Measurements from ENCODE around the gene SIK3.
A peak's percentile ranks its signal among the peaks of the same experiment; 100 is the strongest.

The SIK3 gene

DNA sequence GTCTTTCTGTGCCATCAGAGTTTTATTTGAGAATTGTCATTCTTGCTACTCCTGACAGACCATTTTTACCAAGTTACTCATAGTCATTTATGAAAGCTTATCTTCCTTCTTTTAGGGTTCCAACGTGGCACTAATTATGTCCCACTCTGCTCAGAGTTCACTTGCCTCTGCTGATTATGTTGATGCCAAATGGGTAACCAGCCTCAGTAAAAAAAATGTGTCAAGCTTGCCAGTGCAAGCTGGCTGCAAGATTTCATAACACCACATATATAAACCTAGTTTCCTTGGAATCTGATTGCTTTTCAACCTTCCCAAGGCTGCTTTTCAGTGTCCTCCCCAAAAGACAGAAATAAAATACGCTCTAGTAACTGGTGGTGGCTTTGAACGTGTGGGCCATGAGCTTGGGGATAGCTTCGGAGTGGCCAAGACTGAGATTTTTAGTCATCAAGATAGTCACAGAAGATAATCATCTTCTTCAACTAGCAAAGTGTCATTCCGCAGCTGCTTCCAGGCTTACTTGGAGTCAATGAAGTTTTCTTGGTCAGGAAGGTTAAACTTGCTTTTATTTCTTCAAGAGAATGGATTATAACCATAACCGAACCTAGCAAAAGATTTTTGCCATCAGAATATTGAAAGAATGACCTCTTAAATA lies 231.3 kb downstream of the SIK3 start:
- DNase-seq (ENCODE audit: low spot score), result no peak

DNA sequence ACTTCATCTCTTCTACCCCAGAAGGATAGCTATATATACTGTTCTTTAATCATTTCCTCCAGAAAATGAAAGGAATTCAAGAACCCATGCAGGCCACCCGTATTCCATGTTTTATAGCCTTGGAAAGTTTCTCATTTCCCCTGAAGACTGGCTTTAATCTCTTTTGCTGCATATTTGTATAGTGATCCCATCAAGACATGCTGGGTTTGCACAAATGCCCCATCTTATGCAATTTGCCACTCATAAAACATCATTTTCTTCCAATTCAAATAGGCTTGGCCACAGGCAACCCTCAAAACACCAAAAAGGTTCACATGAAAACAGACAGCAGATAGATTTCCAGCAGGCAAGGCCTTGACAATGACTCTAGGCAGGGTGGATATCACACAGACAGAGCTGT lies 232.5 kb downstream of the SIK3 start:
- DNase-seq (ENCODE audit: low spot score), result no peak

DNA sequence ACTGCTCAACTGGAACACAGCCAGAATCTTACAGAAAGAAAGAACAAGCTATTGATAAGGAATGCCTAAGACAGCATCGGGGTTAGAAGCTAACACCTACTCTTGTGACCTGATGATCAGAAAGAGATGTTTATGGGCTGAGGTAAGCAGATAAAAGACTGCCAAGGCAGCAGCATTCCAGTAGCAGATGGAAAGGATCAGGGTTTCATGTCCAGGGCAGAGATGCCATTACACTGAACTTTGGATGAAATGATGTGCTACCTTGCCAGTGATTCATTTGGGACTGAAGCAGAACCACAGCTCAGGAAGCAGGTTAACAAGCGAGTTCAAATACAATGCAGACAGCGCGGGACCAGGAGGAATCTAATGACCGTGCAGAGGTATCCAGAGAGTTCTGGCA lies 233.7 kb downstream of the SIK3 start:
- no peak for DNase-seq (ENCODE audit: low spot score)

DNA sequence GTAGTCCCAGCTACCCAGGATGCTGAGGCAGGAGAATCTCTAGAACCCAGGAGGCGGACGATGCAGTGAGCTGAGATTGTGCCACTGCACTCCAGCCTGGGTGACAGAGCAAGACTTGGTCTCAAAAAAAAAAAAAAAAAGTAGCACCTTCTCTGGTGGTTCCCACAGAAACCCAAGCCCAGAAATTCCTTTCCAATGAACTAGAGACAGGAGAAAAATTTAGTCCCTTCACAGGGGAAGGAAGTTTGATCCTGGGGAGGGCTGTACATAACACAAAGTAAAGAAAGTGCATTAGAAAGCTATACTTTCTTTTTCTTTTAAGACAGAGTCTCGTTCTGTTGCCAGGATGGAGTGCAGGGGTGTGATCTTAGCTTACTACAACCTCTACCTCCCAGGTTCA lies 235.3 kb downstream of the SIK3 start:
- DNase-seq (ENCODE audit: low spot score), result no peak

DNA sequence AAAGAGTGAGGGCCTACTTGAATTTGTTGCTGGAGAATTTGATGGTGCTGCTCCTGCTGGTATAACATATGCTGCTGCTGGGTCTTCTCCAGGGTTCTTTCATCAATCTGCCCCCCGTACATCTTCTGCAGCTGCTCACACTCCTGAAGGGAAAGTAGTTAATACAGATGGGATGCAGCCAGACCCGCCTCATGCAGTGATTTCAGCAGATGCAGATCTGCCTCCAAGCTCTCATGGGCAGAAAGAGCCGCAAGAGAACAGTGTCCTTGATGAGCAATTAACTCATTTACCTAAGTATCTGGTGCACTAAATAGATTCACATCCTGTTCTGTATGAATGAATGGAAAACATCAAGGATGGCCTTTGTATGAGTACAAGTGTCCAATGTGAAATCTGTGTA lies 236.0 kb downstream of the SIK3 start:
- no peak for DNase-seq (ENCODE audit: low spot score)

DNA sequence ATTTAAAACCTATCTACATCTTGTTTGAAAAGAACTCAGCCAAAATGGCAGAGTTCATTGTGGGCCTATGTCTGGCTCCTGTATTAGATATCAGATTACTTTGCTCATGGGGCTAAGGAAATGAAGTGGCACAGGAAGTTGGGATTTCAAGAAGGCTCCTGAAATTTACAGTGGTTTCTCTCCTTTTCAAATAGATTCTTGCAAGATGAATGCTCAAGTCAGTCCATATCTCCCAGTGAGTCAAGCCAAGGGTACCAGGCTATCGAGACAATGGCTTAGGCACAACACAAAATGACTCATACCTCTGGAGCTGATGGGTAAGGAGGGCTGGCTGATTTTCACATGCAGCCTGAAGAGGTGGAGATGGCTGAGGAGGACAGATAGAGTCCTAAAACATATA lies 236.7 kb downstream of the SIK3 start:
- peak; percentile 11 for DNase-seq (ENCODE audit: low spot score)

DNA sequence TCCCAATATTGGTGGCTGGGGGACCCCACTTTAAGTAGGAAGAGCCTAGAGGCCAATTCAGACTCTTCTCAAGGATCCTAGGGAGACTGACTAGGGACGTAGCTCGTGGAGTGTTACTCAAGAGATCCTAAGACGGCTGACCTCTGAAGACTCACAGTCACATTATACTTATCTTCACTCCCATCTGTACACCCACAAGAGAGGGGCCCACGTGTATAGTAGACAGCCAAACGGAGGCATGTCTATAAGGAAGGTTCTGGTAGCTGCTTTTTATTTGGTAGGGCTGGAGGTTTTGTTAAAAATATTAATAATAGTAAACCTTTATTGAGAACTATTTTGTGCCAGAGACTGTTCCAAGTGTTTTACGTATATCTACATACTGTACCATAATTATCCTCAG lies 237.9 kb downstream of the SIK3 start:
- DNase-seq (ENCODE audit: low spot score), result no peak

DNA sequence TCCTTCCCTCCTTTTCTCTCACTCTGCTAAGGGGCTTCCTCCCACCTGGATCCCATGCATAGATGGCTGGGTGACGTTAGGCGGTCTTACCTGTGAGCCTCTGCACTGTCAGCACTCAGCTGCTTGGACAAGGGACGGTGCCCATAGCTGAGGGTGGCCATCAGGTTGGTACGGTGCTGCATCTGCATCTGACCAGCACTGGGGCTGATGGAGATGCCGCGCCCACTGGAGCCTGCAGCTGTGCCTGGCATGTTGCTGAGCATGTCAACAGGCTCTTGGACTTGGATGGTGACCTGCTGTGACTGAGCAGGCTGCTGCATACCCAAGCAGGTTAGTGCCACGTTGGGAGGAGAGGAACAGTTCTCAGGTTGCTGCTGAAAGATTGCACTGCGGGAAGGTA lies 239.1 kb downstream of the SIK3 start:
- no peak for DNase-seq (ENCODE audit: low spot score)

DNA sequence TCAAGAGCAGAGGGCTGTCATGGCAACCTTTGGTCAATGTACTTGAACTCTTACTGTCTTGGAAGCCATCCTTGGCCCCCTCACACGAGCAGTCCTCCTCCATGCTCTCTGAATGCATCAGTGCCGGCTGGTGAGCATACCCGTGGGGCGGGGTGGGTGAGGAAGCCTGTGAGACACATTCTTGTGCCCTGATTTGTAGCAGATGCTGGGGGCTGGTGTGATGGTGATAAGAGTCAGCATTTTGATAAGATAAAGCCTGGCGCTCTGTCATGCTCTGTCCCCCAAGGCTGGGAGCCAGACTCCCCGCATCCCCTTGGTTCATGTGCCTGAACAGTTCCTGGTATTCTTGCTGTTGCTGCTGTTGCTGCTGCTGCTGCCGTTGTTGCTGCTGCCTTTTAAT lies 240.3 kb downstream of the SIK3 start:
- DNase-seq (ENCODE audit: low spot score), result no peak

DNA sequence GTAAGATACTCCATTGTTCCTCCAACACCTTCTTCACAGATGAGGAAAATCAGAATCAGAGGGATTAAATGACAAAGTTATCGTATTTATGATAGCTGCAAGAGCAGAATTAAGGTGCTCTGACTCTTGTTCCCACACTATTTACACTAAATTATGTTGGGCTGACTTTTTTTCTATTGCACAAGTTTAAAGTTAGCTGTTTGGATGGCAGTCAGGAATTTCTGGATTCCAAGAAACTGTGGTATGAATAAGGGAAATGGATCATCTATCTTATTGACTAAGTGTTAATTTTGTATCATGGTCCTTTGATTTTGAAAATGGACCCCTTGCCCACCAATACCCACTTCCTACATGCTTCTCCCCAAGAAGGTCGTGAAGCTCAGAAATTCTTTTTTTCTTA lies 240.9 kb downstream of the SIK3 start:
- DNase-seq (ENCODE audit: low spot score), result no peak

DNA sequence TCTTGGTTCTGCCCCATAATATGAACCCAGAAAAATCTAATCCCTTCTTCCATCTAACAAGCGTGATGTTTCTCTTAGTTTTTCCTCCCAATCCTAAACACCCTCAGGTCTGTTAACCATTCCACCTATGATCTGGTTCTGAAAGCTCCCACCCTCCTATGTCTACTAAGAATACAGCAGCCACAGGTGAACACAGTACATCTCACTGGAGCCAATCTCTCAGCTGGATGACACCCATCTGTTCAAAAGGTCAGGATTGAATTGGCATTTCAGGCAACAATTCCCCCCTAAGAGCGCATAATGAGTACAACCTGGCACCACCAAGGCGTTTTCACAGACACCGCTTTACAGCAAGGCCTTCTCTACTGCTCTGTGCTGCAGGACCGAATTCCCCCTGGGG lies 241.8 kb downstream of the SIK3 start:
- DNase-seq (ENCODE audit: low spot score), result no peak

DNA sequence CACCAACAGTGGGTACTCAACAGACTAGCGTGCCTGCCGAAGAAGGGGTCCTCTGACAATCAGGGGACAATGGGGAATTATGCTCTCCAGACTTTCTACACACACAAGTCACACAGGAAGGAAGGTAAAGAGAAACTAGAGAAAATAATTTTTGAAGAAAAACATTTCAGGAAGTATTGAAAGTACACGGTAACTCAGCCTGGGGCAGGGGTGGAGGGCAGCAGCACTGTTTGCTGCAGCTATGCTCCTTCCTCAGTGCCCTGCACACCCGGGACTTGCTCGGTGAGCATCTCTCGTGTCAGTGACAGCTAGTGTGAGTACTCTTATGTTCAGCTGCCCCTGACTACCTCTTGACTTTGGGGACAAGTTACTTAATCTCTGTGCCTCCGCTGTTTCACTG lies 242.8 kb downstream of the SIK3 start:
- DNase-seq (ENCODE audit: low spot score), result no peak

DNA sequence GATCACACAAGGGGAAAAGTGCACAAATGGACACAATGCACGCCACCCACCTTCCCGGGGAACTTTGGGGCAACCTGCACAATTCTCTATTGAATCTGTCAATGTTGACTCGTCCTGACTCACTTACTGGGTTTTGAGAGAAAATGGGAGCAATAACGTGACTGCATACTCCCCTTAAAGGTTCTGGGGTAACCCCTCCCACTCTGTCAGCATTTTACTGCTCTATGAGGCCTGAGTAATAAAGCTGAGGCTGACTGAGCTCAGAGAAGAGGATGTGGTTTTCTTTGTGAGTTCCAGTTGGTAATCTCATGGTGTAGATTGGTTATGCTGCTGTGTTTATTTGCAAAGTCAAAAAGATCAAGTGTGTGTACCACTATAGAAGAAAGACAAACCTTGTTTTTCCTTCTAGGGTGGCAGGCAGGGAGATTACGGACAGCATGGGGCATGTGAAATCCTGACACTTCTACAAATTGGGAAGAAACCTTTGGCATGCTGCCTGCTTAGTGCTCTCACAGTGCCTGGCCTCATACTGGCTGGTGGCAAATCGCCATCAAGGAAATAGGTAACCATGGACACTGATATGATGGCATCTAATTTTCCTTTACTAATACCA lies 244.7 kb downstream of the SIK3 start:
- DNase-seq (ENCODE audit: low spot score), result peak; percentile 94

DNA sequence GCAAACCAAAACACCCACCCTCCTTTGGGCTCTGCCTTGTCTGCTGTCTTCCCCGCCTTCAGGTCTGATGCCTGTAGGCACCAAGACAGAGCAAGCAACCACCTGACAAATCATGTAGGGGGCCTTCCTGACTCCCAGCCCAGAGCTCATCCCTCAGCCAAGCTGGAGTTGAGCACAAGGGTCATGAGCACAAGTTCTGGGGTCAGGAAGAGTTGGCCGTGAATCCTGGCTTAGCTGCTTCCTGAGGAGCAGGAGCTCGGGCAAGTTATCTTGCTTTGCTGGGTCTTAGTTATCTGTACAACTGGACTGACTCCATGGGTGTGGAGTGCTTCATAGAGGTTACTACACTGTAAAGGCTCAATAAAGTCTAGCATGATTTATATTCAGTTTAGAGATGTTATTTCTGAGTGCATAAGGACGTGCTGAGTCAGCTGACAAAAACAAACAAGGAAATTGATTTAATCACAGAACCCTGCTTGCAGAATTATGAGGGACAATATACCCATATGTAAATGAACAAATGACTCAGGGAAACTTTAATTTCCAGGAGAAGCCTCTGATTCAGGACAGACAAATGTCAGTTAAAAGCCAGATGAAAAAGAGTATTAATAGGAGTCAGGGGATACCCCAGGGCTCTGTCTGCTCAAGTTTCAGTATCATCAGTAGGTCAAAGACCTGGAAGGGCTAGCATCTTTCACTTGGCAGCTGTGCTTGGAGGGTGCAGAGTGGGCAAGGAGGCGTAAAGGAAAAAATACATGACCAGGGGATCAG lies 245.8 kb downstream of the SIK3 start:
- DNase-seq (ENCODE audit: low spot score), result peak; percentile 36

DNA sequence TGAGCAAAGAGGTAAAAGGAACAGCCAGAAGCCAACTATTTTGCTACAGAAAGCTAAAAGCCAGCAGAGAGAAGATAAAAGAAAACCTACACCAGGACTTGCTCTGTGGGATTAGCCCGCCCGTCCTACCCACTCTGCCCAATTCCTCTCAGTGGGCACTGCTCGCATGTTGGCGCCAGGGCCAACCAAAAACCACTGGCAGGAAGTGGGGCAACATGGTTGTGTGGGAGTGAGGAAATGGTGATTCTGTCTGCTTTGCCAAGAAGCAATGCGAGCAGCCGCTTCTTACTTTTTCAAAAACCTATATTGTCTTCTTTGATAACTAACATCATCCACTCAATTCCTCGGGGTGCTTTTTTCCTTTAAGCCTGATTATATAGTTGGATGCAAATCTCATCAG lies 246.6 kb downstream of the SIK3 start:
- peak; percentile 72 for DNase-seq (ENCODE audit: low spot score)

DNA sequence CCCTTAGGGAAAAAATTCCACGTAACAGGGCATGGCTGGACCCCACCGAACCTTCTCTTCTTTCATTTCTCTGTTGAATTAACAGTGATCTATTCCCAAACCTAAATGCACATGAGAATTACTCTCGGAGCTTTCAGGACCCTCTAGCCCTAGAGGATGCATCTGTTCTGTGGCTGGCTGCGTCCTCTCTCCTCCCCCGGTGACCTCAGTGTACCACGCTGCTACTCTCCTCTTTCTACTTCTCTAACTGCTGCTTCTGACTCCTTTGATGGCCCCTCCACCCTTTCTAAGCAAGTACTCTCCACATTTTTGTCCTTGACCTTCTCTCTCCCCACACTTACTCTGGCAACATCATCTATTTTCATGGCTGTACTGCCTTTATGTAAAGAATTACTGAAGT lies 248.7 kb downstream of the SIK3 start:
- DNase-seq (ENCODE audit: low spot score), result no peak

DNA sequence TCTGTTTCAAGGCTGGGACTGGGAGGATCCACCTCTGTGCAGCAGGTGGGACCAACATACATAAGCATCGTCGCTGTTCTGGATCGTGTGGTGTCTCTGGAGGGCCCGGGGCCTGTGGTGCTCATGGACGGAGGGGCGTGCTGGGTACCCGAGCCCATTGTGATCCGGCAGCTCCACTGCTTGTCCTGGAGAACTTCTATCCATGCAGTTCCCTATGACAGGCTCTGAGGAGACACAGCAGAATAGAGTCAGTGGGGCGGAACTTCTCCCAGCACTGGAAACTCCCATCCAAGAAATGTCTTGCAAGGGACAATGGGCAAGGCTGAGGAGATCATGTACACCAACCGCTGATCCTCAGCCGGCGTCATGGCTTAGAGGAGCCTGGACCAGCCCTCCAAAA lies 249.2 kb downstream of the SIK3 start:
- no peak for DNase-seq (ENCODE audit: low spot score)

DNA sequence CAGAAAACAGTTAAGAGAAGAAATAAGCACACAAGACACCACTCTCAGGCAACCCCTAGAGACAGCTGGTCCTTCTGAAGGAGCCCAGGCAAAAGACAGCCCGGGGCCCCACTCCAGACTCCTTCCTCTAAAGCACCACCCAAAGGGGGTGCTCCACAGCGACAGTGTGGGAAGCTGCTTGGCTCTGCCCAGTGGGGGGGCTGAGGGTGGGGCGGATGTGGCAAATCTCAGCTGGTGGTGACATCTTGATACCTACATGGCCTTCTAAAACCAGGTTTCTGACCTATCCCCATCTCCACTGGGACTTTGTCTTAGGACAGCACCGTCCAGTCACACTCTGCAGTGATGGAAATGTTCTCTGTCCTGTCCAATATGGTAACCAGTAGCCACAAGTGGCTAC lies 250.6 kb downstream of the SIK3 start:
- DNase-seq (ENCODE audit: low spot score), result no peak

DNA sequence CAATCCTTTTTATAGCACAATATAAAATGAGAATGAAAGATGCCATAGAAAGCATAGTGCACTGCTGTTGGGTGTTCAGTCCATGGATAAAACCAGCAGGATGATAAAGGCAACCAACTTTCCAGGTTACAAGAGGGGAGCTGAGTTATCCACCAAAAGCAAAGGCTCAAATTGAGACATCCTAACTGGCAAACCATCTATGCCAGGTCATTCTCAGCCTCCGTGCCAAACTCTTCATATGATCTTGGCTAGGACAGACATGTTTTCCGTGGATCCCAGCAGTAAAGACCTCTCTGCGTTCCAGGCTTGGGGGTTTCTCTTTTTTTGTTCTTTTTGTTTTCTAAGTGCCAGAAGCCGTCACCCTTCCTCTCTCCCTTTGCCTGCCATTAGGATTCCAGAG lies 253.5 kb downstream of the SIK3 start:
- DNase-seq (ENCODE audit: low spot score), result no peak

DNA sequence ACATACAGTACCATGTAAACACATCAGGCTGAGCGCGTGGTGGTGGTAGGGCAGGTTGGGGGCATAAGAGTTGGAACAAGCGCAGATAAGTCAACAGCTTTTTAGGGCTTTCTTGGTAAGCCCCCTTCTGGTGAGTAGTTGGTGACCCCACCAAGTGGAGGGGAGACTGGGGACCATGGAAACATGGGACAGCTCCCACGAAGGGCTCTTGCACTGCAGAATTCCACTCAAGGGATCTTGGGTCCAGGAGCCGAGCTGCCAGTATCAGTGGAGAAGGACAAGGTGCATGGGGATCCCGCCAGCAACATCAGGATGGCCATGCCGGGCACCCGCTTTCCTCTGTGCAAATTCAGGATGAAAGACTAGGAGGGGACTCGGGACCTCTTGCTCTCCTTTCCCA lies 254.6 kb downstream of the SIK3 start:
- DNase-seq (ENCODE audit: low spot score), result no peak

DNA sequence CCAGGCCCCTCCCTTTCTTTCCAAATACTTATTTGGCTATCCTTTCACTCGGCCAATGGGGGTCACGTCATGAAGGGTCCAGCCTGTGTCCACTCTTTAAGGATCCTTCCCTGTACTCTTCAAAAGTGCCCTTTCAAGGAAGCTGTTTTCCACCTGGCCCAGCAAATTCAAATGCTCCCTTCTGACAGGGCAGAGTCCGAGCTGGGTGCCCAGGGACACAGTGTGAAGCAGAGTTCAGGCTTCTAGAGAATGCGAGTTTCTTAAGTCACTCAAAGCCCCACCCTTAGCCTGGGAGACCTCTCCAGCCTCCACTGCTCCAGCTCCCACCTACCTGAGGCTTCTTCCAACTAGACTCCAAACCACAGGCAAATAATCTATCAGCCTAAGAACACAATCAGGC lies 255.3 kb downstream of the SIK3 start:
- no peak for DNase-seq (ENCODE audit: low spot score)

DNA sequence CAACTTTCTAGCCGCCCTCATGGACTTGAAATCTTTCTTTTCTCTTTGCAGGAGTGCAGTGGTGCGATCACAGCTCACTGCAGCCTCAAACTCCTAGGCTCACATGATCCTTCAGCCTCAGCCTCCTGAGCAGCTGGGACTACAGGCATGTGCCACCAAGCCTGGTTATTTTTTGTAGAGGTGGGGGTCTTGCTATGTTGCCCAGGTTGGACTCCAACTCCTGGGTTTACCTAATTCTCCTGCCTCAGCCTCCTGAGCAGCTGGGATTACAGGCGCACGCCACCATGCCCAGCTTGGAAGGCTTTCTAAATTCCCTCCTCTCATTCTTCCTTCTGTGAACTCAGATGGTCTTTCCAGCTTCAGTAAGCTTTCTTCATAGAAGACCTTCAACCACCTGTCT lies 256.1 kb downstream of the SIK3 start:
- no peak for DNase-seq (ENCODE audit: low spot score)

DNA sequence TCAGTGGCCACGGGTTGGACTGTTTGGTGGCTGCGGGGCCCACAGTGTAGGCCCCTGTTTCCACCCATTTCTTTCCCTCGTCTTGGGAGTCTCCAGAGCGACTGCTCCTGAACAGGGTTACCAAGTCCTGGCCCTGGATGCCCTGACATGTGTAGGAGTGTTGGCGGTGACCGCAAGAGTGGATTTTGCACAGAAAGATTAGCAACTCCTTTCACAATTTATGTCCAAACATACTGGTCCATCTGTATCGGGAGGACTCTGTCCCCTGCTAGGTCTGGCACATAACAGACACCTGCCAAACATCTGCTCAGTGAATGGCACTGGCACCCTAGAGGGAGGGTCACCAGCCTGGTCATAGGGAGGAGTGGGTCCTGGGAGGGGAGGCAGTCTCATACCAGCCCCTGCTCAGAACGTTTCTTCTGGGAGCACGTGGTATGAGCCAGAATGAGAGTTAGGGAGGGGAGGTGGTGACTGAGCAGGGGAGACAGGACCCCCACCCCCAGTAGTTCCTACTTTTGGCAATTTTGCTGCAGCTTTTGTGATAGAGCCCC lies 257.4 kb downstream of the SIK3 start:
- DNase-seq (ENCODE audit: low spot score), result no peak
